ENCODE measurements around the gene WAPL. TPM values are rescaled to one million over a fixed set of nuclear protein-coding genes. Genes with fewer than 3 reads are reported as not detected.

The WAPL gene
- total RNA-seq, 1 donor = 72.5 TPM

GRCh38 chr10:86506499-86506898 is 15.1 kb downstream of the WAPL start:
- H3K4me1 ChIP-seq (ENCODE audit: insufficient read depth, low read length) = peaks cover 14% of the 10 kb centered on the region
- no peaks in the 10 kb centered on the region for H3K27me3 ChIP-seq (ENCODE audit: insufficient read depth, low read length)
- H3K9me3 ChIP-seq (ENCODE audit: low read depth, low read length) = no peaks in the 10 kb centered on the region
- no peak overlapping the region for H3K4me3 ChIP-seq (ENCODE audit: low read length)

- no peaks in the 10 kb centered on the region for H3K27me3 ChIP-seq (ENCODE audit: insufficient read depth, low read length)
- no peaks in the 10 kb centered on the region for H3K9me3 ChIP-seq (ENCODE audit: low read depth, low read length)
- peaks cover 11% of the 10 kb centered on the region for H3K4me1 ChIP-seq (ENCODE audit: insufficient read depth, low read length)
- no peak overlapping the region for H3K4me3 ChIP-seq (ENCODE audit: low read length)
These were observed 15.5 kb downstream of the WAPL start for GRCh38 chr10:86506062-86506461.

GRCh38 chr10:86504510-86504909 is 17.1 kb downstream of the WAPL start:
- H3K4me3 ChIP-seq (ENCODE audit: low read length) = no peak overlapping the region
- no peaks in the 10 kb centered on the region for H3K27me3 ChIP-seq (ENCODE audit: insufficient read depth, low read length)
- no peaks in the 10 kb centered on the region for H3K9me3 ChIP-seq (ENCODE audit: low read depth, low read length)
- peaks cover 10% of the 10 kb centered on the region for H3K4me1 ChIP-seq (ENCODE audit: insufficient read depth, low read length)

GRCh38 chr10:86500846-86501245 is 20.7 kb downstream of the WAPL start:
- Histone ChIP-seq H3K27me3 (ENCODE audit: insufficient read depth, low read length) (no peaks in the 10 kb centered on the region), H3K9me3 (ENCODE audit: low read depth, low read length) (no peaks in the 10 kb centered on the region), H3K4me3 (ENCODE audit: low read length) (no peak overlapping the region), H3K4me1 (ENCODE audit: insufficient read depth, low read length) (peaks cover 4% of the 10 kb centered on the region)

GRCh38 chr10:86498598-86498997 is 23.0 kb downstream of the WAPL start:
- Histone ChIP-seq H3K9me3 (ENCODE audit: low read depth, low read length) (no peaks in the 10 kb centered on the region), H3K4me3 (ENCODE audit: low read length) (no peak overlapping the region), H3K27me3 (ENCODE audit: insufficient read depth, low read length) (no peaks in the 10 kb centered on the region), H3K4me1 (ENCODE audit: insufficient read depth, low read length) (peaks cover 4% of the 10 kb centered on the region)

- no peaks in the 10 kb centered on the region for H3K27me3 ChIP-seq (ENCODE audit: insufficient read depth, low read length)
- no peaks in the 10 kb centered on the region for H3K9me3 ChIP-seq (ENCODE audit: low read depth, low read length)
- no peak overlapping the region for H3K4me3 ChIP-seq (ENCODE audit: low read length)
- H3K4me1 ChIP-seq (ENCODE audit: insufficient read depth, low read length) = peaks cover 4% of the 10 kb centered on the region
These were observed 24.0 kb downstream of the WAPL start for GRCh38 chr10:86497621-86498020.

GRCh38 chr10:86489960-86490612 is 31.5 kb downstream of the WAPL start:
- H3K4me3 ChIP-seq (ENCODE audit: low read length) = no peak overlapping the region
- H3K9me3 ChIP-seq (ENCODE audit: low read depth, low read length) = no peaks in the 10 kb centered on the region
- no peaks in the 10 kb centered on the region for H3K4me1 ChIP-seq (ENCODE audit: insufficient read depth, low read length)
- H3K27me3 ChIP-seq (ENCODE audit: insufficient read depth, low read length) = no peaks in the 10 kb centered on the region

- no peaks in the 10 kb centered on the region for H3K27me3 ChIP-seq (ENCODE audit: insufficient read depth, low read length)
- H3K4me3 ChIP-seq (ENCODE audit: low read length) = no peak overlapping the region
- no peaks in the 10 kb centered on the region for H3K4me1 ChIP-seq (ENCODE audit: insufficient read depth, low read length)
- no peaks in the 10 kb centered on the region for H3K9me3 ChIP-seq (ENCODE audit: low read depth, low read length)
These were observed 32.4 kb downstream of the WAPL start for GRCh38 chr10:86489071-86489810.

GRCh38 chr10:86486856-86487255 is 34.7 kb downstream of the WAPL start:
- Histone ChIP-seq H3K27me3 (ENCODE audit: insufficient read depth, low read length) (no peaks in the 10 kb centered on the region), H3K4me1 (ENCODE audit: insufficient read depth, low read length) (no peaks in the 10 kb centered on the region), H3K9me3 (ENCODE audit: low read depth, low read length) (no peaks in the 10 kb centered on the region), H3K4me3 (ENCODE audit: low read length) (no peak overlapping the region)

GRCh38 chr10:86483664-86484063 is 37.9 kb downstream of the WAPL start:
- Histone ChIP-seq H3K4me1 (ENCODE audit: insufficient read depth, low read length) (no peaks in the 10 kb centered on the region), H3K4me3 (ENCODE audit: low read length) (no peak overlapping the region), H3K27me3 (ENCODE audit: insufficient read depth, low read length) (no peaks in the 10 kb centered on the region)

GRCh38 chr10:86481761-86482160 is 39.8 kb downstream of the WAPL start:
- H3K9me3 ChIP-seq (ENCODE audit: low read depth, low read length) = no peaks in the 10 kb centered on the region
- H3K27me3 ChIP-seq (ENCODE audit: insufficient read depth, low read length) = no peaks in the 10 kb centered on the region
- no peak overlapping the region for H3K4me3 ChIP-seq (ENCODE audit: low read length)
- H3K4me1 ChIP-seq (ENCODE audit: insufficient read depth, low read length) = no peaks in the 10 kb centered on the region

More at GRCh38 chr10:86483664-86484063, 37.9 kb downstream of the WAPL start:
- no peaks in the 10 kb centered on the region for H3K9me3 ChIP-seq (ENCODE audit: low read depth, low read length)

GRCh38 chr10:86480571-86480970 is 41.0 kb downstream of the WAPL start:
- Histone ChIP-seq H3K4me3 (ENCODE audit: low read length) (no peak overlapping the region), H3K27me3 (ENCODE audit: insufficient read depth, low read length) (no peaks in the 10 kb centered on the region), H3K9me3 (ENCODE audit: low read depth, low read length) (no peaks in the 10 kb centered on the region)

GRCh38 chr10:86472061-86472460 is 49.5 kb downstream of the WAPL start:
- Histone ChIP-seq H3K9me3 (ENCODE audit: low read depth, low read length) (no peaks in the 10 kb centered on the region), H3K4me1 (ENCODE audit: insufficient read depth, low read length) (no peaks in the 10 kb centered on the region), H3K27me3 (ENCODE audit: insufficient read depth, low read length) (no peaks in the 10 kb centered on the region), H3K4me3 (ENCODE audit: low read length) (no peak overlapping the region)

More at GRCh38 chr10:86480571-86480970, 41.0 kb downstream of the WAPL start:
- H3K4me1 ChIP-seq (ENCODE audit: insufficient read depth, low read length) = no peaks in the 10 kb centered on the region

- Histone ChIP-seq H3K9me3 (ENCODE audit: low read depth, low read length) (no peaks in the 10 kb centered on the region), H3K4me3 (ENCODE audit: low read length) (no peak overlapping the region), H3K27me3 (ENCODE audit: insufficient read depth, low read length) (no peaks in the 10 kb centered on the region), H3K4me1 (ENCODE audit: insufficient read depth, low read length) (no peaks in the 10 kb centered on the region)
These were observed 59.4 kb downstream of the WAPL start for GRCh38 chr10:86461963-86462804.

- Histone ChIP-seq H3K27me3 (ENCODE audit: insufficient read depth, low read length) (no peaks in the 10 kb centered on the region), H3K4me1 (ENCODE audit: insufficient read depth, low read length) (peaks cover 30% of the 10 kb centered on the region), H3K9me3 (ENCODE audit: low read depth, low read length) (no peaks in the 10 kb centered on the region), H3K4me3 (ENCODE audit: low read length) (no peak overlapping the region)
These were observed 70.0 kb downstream of the WAPL start for GRCh38 chr10:86451604-86451960.

All from mononuclear cell (primary cell).